SK-N-SH (cell line): ENCODE measurements around the gene FGGY.

Experiments
- CTCF ChIP-seq: fragments of 200-600 bp; sonication (generic); IDR thresholded peaks from 2 replicates; pipeline ENCODE4 v1.6.1; 2017; ENCODE audit warnings: antibody characterized with exemption, mild to moderate bottlenecking, moderate library complexity
- MAX ChIP-seq: IDR thresholded peaks from 2 replicates; pipeline ENCODE4 v1.4.0; 2012; ENCODE audit warnings: low read depth
- MEF2A ChIP-seq: IDR thresholded peaks from 2 replicates; pipeline ENCODE4 v1.4.0; 2012; ENCODE audit warnings: low read depth, borderline replicate concordance
- SMC3 ChIP-seq: IDR thresholded peaks from 2 replicates; pipeline ENCODE4 v1.6.1; 2012; ENCODE audit warnings: low read depth, low read length, improper control_type of control experiment
- TCF12 ChIP-seq: IDR thresholded peaks from 2 replicates; pipeline ENCODE4 v1.4.0; 2012
- TEAD4 ChIP-seq: IDR thresholded peaks from 2 replicates; pipeline ENCODE4 v1.4.0; 2012; ENCODE audit warnings: mild to moderate bottlenecking, borderline replicate concordance; ENCODE audit not compliant: insufficient read depth

GRCh38 chr1:59418363-59419144 is 121.7 kb downstream of the FGGY start:
- no peak for TF ChIP-seq CTCF
- TF ChIP-seq SMC3: no peak
- TF ChIP-seq TCF12: no peak
- TF ChIP-seq TEAD4: no peak
- no peak for TF ChIP-seq MAX
- no peak for TF ChIP-seq MEF2A
